Activated CD8-positive, alpha-beta memory T cell treated with anti-CD3 and anti-CD28 coated beads, Interleukin-2, amount 50 U/mL, for 48 hours (primary cell): ENCODE results near the gene ZGPAT.
A peak's percentile ranks its signal among the peaks of the same experiment; 100 is the strongest.
"Not testable (repeated sequence)": the region's sequence is repeated elsewhere in the genome, so short reads cannot be mapped to it uniquely, and the experiment has no call there.

ENCODE experiments used
- DNase-seq: peaks from one replicate; pipeline ENCODE4 v3.0.0-alpha.2; 2020

The ZGPAT gene, protein sequence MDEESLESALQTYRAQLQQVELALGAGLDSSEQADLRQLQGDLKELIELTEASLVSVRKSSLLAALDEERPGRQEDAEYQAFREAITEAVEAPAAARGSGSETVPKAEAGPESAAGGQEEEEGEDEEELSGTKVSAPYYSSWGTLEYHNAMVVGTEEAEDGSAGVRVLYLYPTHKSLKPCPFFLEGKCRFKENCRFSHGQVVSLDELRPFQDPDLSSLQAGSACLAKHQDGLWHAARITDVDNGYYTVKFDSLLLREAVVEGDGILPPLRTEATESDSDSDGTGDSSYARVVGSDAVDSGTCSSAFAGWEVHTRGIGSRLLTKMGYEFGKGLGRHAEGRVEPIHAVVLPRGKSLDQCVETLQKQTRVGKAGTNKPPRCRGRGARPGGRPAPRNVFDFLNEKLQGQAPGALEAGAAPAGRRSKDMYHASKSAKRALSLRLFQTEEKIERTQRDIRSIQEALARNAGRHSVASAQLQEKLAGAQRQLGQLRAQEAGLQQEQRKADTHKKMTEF

DNA sequence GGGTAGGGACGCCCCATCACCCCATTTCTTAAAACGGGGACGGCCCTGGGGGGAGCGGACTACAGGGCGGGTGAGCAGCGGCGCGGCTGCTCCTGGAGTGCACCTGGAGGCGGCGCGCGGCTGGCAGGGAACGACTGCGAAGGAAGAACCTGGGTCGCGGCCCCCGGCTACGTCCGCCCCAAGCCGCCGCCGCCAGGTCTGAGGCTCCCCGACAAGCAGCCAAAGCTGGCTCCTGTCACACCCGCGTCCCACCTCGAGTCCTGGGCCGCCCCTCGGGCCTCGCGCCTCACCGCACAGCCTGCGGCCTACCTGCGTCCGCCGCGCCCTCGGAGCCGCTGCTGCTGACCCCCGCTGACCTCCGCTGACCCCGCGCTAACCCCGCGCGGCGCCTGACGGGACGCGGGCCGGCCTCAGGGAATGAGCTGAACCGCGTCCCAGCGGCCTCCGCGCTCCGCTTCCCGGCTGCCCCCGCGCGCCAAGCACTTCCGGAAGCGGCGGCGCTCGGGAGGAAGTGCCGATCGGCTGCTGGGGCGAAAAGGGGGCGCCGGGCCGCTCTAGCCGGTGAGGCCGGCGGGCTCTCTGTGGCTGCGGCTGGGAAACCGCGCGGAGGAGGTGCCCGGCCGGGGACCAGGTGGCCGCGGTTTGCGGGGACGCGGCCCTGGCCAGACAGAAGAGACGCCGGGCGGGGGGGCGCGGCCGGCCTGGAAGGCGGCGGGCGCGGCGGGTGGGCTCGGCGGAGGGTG is at the start of gene ZGPAT, which contains the start of gene ARFRP1:
Gene ZGPAT (plus strand): TSS at position 482 of the 743 bp plus-strand sequence. CDS start 542 bp downstream, outside the sequence.
Gene ARFRP1 (minus strand): TSS at position 419 of the 743 bp plus-strand sequence. CDS start 885 bp downstream, outside the sequence.
- DNase-seq = peak; percentile 91

DNA sequence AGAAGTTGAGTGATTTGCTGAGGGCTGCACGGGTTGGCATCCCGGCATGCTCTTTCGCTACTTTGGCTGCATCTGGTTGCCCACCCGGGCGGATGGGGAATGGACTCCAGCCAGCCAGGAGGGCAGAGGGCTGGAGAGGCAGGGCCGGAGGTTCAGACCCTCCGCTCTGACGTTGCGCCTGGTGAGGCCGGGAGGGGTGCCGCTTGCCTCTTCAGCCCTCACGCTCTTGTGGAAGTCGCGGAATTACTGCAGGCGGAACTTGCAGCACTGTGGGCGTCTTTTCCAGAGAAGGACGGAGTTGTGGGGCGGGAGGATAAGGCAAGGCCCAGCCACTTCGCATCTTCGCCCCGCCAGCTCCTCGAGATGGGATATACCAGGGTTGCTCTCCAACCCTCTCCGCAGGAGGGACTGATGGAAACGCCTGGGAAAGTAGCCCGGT is 49.1 kb upstream of the ZGPAT start:
- DNase-seq = no peak

DNA sequence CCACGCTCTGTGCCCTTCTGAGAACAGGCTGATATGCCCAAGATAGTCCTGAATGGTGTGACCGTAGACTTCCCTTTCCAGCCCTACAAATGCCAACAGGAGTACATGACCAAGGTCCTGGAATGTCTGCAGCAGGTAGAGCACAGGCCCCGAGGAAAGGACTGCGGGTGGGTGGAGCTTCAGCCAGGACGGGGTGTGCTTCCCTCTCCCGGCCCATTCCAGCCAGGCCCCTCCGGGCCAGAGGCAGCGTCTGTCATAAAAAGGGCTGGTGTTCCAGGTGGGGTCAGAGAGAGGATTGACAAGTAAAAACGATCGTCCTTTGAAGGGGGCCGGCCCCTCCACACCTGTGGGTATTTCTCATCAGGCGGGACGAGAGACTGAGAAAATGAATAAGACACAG is 48.5 kb upstream of the ZGPAT start:
- no peak for DNase-seq

DNA sequence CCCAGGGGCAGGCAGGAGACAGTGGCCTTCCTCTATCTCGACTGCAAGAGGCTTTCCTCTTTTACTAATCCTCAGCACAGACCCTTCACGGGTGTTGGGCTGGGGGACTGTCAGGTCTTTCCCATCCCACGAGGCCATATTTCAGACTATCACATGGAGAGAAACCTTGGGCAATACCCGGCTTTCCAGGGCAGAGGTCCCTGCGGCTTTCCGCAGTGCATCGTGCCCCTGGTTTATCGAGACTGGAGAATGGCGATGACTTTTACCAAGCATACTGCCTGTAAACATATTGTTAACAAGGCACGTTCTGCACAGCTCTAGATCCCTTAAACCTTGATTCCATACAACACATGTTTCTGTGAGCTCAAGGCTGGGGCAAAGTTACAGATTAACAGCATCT is 47.7 kb upstream of the ZGPAT start:
- not testable (repeated sequence) for DNase-seq

DNA sequence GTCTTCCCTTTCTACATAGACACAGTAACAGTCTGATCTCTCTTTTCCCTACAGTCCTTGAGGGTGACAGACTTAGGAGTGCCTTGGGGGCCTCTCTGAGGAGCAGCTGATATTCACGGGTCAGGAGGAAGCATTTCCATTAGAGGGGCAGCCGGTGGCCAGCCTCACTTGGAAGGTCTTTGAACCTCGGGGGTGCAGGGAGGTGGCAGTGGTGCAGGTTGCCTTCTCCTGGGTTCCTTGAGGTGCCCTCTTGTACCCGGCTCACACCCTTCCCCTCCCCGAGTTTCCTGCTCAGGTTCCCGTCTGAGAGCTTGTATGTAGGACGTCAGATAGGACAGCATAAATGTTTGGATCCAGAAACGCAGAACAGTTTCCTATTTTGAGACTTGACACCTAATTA is 47.2 kb upstream of the ZGPAT start:
- no peak for DNase-seq

DNA sequence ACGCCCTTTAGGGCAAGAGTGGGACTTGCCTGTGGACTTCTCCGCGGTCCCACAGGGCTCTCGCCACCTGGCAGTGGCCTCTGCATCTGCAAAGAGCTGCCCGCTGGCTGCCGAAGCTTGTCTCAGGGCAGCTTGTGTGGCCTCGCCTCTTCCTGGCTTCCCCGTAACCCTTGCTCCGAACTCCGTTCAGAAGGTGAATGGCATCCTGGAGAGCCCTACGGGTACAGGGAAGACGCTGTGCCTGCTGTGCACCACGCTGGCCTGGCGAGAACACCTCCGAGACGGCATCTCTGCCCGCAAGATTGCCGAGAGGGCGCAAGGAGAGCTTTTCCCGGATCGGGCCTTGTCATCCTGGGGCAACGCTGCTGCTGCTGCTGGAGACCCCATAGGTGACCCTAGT is 46.7 kb upstream of the ZGPAT start:
- no peak for DNase-seq

DNA sequence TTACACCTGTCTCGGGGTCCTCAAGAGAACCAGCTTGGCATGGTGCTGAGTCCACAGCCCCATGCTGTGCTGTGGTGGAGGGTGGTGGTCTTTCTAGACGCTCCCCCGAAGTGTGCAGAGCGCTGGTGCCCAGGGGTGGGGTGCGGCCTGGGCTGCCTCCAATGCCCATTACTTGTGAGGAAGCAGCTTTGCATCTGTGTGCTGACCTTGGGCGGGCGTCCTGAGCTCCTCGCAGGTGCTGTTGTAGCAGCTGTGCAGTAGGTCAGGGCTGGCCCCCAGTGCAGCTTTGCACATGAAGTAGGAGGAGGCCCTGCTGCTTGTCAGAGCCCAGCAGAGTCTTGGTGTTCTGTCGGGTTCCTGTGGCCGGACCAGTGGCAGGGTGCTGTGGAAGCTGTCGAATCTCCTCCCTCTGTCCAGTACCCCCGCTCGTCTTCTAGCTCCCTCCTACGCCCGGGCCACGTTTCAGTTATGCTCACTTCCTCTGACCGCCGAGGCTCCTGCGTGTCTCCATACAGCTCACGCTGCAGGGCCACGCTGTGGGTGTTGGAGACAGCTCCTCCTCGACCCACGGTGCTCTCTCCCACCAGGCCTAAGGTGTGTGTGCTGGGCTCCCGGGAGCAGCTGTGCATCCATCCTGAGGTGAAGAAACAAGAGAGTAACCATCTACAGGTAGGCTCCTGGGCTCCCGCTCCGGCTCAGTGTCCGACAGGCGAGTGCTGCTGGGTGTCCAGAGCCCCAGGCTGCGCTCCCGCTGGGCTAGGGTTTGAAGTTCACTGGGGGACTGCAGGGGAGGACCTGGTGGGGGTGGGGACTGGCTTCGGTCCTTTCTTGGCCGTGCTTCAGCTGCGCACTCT is 45.7 kb upstream of the ZGPAT start:
- no peak for DNase-seq

DNA sequence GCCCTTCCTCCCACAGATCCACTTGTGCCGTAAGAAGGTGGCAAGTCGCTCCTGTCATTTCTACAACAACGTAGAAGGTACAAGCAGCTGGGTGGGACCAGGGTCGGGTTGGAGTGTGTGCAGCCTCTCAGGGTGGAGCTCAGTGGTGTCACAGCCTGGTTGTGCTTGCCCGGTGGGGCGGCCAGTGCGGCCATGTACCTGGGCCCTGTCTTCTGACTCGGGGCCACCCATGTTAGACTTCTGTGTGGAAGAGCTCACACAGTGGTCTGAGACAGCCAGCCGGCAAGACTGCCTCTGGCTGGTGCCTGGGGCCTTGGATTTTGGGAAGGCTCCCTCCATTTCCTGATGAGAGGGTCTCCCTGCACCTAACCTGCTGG is 45.0 kb upstream of the ZGPAT start:
- DNase-seq = no peak

DNA sequence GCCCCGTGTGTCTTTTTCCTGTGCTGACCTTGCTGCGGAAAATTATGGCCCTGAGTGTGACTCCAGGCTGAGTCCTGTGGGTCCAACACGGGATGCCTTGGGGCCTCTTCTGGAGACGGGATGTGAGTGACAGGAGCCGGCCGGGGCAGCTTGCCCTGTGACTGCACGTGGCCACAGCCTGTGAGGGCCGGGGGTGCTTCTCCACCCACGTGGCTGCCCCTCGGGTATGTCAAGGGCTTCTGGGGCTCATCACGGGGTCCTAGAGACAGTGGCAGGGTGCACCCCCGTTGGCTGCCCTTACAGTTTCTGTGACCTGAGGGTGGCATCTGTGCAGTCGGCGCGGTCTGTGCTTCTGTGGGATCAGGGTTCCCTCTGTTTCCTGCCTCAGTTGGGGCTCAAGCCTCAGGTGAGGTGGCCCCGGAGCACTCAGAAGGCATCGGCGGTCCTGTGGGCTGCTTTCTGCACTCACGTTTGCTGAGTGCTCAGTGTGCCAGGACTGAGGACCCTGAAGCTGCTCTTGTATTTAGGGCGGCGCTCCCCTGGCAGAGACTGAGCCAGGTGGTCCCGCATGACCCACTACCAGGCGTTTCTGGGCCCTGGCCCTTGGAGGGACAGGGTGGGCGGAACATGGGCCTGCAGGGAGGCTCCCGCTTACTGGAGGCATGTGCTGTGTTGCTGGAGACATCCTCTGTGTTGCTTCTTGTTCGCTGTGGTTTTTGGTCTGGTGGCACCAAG is 44.3 kb upstream of the ZGPAT start:
- DNase-seq = no peak

DNA sequence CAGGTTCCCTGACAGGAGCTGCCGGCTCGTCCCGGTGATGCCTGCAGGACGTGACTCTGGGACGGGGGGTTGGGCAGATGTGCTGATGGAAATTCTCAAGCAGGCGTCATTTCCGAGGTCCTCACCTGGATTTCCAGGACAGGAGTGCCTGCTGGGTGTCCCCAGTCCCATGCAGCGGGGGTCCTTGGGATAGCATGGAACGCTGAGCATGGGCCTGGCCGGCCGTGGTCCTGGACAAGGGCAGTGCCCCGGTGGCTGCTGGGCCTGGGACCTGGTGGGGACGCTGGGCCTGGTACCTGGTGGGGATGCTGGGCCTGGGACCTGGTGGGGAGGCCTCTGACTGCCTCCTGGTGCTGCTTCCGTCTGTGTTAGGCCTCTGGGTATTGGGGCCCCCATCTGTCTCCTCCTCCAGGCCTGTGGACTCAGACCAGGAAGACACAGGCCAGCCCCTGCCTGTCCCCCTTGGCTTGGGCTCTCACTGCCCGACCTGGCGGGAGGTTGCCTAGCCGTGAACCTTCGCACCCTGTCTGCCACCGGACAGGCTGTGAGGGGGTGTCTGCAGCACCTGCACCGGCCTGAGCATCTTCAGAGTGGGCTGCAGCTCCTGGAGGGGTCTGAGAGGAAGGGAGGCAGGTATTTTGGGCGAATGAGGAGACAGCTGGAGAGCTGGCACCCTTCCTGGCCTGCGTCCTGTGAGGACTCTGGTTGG is 43.5 kb upstream of the ZGPAT start:
- no peak for DNase-seq

DNA sequence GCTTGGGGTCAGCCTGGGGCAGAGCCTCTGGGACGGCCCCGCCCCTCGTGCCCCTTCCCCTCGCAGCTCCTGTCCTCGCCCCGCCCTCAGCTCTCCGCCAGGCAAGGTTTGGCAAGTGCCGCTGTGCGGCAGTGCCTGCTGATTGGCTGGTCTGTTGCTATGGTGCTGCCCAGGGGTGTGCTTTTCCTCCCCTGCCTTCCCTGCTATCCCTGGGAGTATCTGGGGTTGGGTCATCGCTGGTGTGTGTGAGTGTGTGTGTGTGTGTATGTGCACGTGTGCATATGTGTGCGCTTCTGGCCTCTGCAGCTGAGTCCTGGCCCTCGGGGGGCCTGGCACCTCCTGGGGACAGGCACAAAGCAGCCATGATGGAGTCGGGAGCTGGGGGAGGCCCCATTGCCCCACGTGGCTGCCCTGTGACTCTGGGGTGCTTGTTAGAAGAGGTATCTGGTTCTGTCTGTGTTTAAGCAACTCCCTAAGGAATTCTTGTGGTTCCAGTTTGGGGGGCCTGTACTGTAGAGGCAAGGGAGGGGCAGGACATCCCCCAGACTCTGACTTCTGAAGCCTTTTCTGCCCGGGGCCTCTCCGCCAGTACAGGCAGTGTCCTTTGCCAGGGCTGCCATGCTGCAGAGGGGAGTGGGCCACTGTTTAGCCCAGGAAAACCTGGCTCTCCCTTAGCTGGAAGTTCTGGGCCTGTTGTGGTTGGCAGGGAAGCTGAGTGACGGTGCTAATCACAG is 42.8 kb upstream of the ZGPAT start:
- no peak for DNase-seq

DNA sequence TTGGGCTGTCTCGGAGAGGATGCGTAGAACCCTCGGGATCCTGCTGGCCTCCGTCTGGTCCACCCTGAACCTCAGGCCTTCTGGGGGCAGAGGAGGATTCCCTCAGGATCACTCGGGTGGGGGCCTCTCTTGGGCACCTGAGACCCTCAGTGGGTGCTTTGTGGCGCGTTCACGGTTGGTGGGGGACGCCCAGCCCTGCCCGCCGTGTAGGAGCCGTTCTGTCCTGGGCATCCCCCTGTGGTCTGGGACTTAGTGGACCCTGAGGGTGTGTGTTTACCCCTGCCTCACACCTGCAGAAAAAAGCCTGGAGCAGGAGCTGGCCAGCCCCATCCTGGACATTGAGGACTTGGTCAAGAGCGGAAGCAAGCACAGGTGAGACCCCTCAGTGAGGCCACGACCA is 42.1 kb upstream of the ZGPAT start:
- no peak for DNase-seq

DNA sequence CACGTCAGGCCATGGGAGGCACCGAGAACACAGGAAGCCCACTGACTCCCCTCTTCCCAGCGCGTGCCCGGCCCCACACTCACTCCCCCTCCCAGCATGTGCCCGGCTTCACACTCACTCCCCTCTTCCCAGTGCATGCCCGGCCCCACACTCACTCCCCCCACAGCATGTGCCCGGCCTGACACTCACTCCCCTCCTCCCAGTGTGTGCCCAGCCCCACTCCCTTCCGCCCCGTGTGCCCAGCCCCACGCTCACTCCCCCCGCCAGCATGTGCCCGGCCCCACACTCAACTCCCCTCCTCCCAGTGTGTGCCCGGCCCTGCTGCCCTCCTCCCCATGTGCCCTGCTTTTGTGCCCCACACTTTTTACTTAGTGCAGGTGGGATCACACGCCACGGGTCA is 40.0 kb upstream of the ZGPAT start:
- DNase-seq = no peak

DNA sequence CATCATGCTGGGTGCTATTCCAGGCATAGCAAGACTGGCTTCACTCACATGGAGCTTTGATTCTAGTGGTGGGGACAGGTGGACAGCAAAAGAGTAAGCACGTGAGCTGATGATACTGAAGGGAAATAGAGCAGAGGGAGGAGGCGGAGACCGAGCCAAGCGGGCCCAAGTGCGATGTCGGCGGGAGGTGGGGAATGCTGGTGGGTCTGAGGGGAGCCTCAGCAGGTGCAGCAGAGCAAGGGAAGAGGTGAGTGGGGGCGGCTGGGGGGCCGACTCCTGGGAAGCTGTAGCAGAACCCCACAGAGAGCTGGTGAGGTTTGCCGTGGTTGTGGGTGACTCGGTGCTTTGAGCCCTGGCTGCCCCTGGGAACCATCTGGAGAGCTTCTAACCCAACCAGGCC is 39.5 kb upstream of the ZGPAT start:
- no peak for DNase-seq

DNA sequence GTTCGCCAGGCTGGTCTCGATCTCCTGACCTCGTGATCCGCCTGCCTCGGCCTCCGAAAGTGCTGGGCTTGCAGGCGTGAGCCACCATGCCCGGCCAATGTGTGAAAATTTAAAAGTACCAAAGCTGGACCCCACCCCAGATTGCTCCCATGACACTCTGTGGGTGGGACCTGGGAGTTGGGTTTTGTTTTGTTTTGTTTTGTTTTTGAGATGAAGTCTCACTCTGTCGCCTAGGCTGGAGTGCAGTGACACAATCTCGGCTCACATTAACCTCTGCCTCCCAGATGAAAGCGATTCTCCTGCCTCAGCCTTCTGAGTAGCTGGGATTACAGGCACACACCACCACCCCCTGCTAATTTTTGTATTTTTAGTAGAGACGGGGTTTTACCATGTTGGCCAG is 36.1 kb upstream of the ZGPAT start:
- DNase-seq = not testable (repeated sequence)

DNA sequence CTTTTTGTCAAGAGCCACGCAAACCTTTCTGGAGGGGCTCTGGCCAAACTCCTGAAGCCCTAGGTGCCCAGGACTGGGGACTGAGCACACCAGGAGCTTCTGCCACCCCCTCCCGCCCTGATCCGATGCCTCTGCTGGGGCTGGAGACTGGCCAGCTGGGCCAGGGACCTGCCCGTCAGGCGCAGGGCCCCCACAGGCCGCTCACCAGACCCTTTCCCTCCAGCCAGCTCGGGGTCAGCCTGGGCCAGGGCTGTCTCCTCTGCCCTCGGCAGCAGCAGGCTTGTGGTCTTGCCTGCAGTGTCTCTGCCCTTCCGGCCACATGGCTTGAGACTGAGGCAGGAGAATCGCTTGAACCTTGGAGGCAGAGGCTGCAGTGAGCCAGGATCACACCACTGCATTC is 35.2 kb upstream of the ZGPAT start:
- no peak for DNase-seq

DNA sequence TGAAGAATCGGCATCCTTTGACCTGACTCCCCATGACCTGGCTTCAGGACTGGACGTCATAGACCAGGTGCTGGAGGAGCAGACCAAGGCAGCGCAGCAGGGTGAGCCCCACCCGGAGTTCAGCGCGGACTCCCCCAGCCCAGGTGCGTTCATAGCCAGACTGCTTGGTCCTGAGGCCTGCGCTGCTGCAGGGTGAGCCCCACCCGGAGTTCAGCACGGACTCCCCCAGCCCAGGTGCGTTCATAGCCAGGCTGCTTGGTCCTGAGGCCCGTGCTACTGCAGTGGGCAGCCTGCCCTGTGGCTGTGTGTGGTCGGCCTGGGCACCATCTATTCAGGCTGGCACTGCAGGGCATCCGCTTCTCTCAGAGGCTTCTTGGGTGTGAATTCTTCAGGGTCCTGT is 33.9 kb upstream of the ZGPAT start:
- no peak for DNase-seq

DNA sequence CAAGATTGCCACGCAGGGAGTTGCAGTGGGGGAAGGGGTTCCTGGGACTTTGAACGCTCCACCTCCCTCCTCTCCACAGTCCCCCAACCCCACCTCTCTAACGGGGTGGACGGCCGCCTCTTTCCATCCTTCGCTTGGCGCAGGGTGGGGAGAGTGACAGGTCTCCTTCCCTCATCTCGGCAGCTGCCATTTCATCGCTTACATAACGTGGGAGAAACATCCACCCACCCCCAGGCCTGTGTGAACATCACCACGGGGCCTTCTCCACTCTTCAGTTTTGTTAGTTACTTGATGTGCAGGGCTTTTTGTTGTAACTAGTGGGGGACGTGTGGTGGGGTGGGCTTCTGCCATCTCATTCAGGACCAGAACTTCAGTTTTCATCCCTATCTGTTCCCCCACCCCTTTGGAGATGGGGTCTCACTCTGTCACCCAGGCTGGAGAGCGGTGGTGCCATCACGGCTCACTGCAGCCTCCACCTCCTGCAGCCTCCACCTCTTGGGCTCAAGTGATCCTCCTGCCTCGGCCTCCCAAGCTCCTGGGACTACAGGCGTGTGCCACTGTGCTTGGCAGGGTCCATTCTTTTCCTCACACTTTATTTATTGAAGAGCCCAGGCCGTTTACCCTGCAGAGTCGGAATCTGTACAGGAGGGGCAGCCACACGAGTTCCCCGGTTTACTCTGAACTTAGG is 32.0 kb upstream of the ZGPAT start:
- no peak for DNase-seq

DNA sequence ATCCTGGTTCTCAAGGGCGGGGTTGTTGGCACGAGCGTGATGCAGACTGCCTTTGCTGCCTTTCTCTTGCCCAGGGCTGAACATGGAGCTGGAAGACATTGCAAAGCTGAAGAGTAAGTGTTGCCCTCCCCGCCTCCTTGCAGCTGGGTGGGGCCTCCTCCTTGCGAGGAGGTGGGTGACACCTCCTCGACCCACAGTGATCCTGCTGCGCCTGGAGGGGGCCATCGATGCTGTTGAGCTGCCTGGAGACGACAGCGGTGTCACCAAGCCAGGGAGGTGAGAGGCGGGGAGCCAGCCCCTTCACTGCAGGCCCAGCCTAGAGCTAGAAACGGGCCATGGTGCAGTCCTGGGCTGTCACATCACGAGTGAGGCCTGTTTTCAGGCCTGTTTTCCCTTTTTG is 29.8 kb upstream of the ZGPAT start:
- DNase-seq = no peak
